OCI-LY1 (cell line): ENCODE data around the gene TUBB3.

ENCODE experiments used
- EZH2 ChIP-seq: fragments of 200-600 bp; sonication (generic), shearing (Covaris generic); IDR thresholded peaks from 2 replicates; pipeline ENCODE4 v1.8.0; 2017; ENCODE audit warnings: borderline replicate concordance, mixed run types, mild to moderate bottlenecking, antibody characterized with exemption, low read length, moderate library complexity, mixed read lengths
- TF ChIP-seq, protein P1 (sequence below): fragments of 200-600 bp; sonication (generic), shearing (Covaris generic); IDR thresholded peaks from 2 replicates; pipeline ENCODE4 v1.5.1; 2017; ENCODE audit warnings: mild to moderate bottlenecking, antibody characterized with exemption, low read length, moderate library complexity, mixed read lengths

DNA sequence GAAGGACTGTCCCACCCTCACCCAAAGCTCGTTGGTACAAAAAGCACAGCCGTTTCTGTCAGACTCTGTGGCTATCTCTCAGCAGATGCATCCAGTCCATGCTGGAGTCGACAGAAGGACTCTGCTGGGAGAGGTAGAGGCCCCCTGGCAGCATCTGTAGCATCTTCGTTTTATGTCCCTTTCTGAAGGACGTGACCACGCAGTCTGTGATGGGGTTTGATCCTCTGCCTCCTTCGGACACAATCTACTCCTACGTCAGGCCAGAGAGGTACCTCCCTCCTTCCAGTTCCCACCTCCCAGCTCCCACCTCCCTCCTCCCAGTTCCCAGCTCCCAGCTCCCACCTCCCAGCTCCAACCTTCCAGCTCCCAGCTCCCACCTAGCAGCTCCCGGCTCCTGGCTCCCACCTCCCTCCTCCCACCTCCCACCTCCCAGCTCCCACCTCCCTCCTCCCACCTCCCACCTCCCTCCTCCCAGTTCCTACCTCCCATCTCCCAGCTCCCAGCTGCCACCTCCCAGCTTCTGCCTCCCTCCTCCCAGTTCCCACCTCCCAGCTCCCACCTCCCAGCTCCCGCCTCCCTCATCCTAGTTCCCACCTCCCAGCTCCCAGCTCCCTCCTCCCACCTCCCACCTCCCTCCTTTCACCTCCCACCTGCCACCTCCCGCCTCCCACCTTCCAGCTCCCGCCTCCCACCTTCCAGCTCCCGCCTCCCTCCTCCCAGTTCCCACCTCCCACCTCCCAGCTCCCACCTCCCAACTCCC is 15.9 kb upstream of the TUBB3 start:
- TF ChIP-seq, protein P1, sequence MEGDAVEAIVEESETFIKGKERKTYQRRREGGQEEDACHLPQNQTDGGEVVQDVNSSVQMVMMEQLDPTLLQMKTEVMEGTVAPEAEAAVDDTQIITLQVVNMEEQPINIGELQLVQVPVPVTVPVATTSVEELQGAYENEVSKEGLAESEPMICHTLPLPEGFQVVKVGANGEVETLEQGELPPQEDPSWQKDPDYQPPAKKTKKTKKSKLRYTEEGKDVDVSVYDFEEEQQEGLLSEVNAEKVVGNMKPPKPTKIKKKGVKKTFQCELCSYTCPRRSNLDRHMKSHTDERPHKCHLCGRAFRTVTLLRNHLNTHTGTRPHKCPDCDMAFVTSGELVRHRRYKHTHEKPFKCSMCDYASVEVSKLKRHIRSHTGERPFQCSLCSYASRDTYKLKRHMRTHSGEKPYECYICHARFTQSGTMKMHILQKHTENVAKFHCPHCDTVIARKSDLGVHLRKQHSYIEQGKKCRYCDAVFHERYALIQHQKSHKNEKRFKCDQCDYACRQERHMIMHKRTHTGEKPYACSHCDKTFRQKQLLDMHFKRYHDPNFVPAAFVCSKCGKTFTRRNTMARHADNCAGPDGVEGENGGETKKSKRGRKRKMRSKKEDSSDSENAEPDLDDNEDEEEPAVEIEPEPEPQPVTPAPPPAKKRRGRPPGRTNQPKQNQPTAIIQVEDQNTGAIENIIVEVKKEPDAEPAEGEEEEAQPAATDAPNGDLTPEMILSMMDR, result no peak
- TF ChIP-seq EZH2, result no peak
